ENCODE data around the gene DFFB.
"Not testable (repeated sequence)": the region's sequence is repeated elsewhere in the genome, so short reads cannot be mapped to it uniquely, and the experiment has no call there.

The DFFB gene

GRCh38 chr1:3912809-3913685 is 55.8 kb downstream of the DFFB start:
- TF ChIP-seq CTCF (conservative IDR thresholded peaks at IDR 0.05; ENCODE audit: low read depth, low read length) = no peak
- no peak overlapping the region for H3K4me3 ChIP-seq (ENCODE audit: low read length)
- no peak for DNase-seq (ENCODE audit: low read depth)

GRCh38 chr1:3914331-3914851 is 57.1 kb downstream of the DFFB start:
- TF ChIP-seq CTCF (conservative IDR thresholded peaks at IDR 0.05; ENCODE audit: low read depth, low read length) = no peak
- H3K4me3 ChIP-seq (ENCODE audit: low read length) = no peak overlapping the region
- no peak for DNase-seq (ENCODE audit: low read depth)

- no peak for TF ChIP-seq CTCF (conservative IDR thresholded peaks at IDR 0.05; ENCODE audit: low read depth, low read length)
Measured at GRCh38 chr1:3914911-3915310, 57.6 kb downstream of the DFFB start.

GRCh38 chr1:3915551-3916121 is 58.4 kb downstream of the DFFB start:
- no peak overlapping the region for H3K4me3 ChIP-seq (ENCODE audit: low read length)
- TF ChIP-seq CTCF (conservative IDR thresholded peaks at IDR 0.05; ENCODE audit: low read depth, low read length) = no peak
- no peak for DNase-seq (ENCODE audit: low read depth)

More at GRCh38 chr1:3914911-3915310, 57.6 kb downstream of the DFFB start:
- H3K4me3 ChIP-seq (ENCODE audit: low read length) = no peak overlapping the region
- DNase-seq (ENCODE audit: low read depth) = no peak

- DNase-seq (ENCODE audit: low read depth) = no peak
- no peak overlapping the region for H3K4me3 ChIP-seq (ENCODE audit: low read length)
- no peak for TF ChIP-seq CTCF (conservative IDR thresholded peaks at IDR 0.05; ENCODE audit: low read depth, low read length)
Measured at GRCh38 chr1:3917761-3918160, 60.5 kb downstream of the DFFB start.

GRCh38 chr1:3918359-3918758 is 61.1 kb downstream of the DFFB start:
- H3K4me3 ChIP-seq (ENCODE audit: low read length); DNase-seq (ENCODE audit: low read depth): not testable (repeated sequence)

- DNase-seq (ENCODE audit: low read depth) = no peak
- no peak for TF ChIP-seq CTCF (conservative IDR thresholded peaks at IDR 0.05; ENCODE audit: low read depth, low read length)
- H3K4me3 ChIP-seq (ENCODE audit: low read length) = no peak overlapping the region
Measured at GRCh38 chr1:3918966-3919611, 61.8 kb downstream of the DFFB start.

Measured in retinal pigment epithelial cell (primary cell).